Measurements from ENCODE around the gene ZYX. TPM values are rescaled to one million over a fixed set of nuclear protein-coding genes. Genes with fewer than 3 reads are reported as not detected.
A peak's percentile ranks its signal among the peaks of the same experiment; 100 is the strongest.

The ZYX gene
- total and polyA plus RNA-seq, 9 of the 15 experiments (the other 6 are each of a cell fraction or from before 2014, with no cell fraction given), result 1.8 to 130 (median 15.7) TPM

DNA sequence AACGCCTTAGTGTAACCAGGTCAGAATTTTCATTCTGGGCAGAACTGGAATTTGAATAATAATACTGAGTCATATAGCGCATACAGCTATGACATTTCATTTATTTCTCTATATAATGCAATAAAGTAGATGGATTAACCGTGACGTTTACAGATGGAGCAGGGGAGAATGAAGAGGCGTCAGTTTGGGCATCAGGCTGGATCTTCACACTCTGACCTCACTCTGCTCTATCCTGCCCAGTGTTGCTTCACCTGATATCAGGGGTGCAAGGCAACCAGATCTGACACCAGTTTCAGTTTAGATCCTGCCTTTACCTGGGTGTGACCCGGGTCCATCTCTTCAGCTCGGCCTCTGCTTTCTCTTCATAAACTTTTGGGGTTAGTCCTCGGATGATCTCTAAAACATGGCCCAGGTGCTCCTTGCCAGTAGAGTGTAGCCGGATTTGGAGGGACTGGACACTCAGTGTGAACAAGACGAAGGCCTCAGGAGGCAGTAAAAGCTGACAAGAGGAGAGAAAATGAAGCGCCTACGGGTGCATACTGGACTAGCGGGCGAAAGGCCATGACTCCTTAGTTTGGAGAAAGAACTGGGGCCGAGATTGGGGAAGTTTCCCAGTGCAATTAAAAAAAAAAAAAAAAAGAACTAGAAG lies 1.4 kb upstream of the ZYX start (continued):
- no peak for TF ChIP-seq HMBOX1 (IDR thresholded peaks at IDR 0.05)
- TF ChIP-seq HNRNPH1 (optimal IDR thresholded peaks at IDR 0.05; ENCODE audit: low read depth, low read length), result no peak
- TF ChIP-seq PHB (CRISPR knock-in tag; IDR thresholded peaks at IDR 0.05), result no peak
- TF ChIP-seq NCOA6 (IDR thresholded peaks at IDR 0.05), result no peak
- no peak for TF ChIP-seq FOXJ3 (CRISPR knock-in tag; IDR thresholded peaks at IDR 0.05)
- TF ChIP-seq ZFP30 (CRISPR knock-in tag; IDR thresholded peaks at IDR 0.05; ENCODE audit: borderline replicate concordance), result no peak
- TF ChIP-seq E2F6 (IDR thresholded peaks at IDR 0.05; ENCODE audit: borderline replicate concordance in 1 of 2, extremely low read depth in 1 of 2, insufficient read depth in 1 of 2, insufficient read length in 1 of 2, low read depth in 1 of 2, low read length in 1 of 2, poor library complexity in 1 of 2, severe bottlenecking in 1 of 2), result peak; percentile 75 to 88
- TF ChIP-seq HMG20A (CRISPR knock-in tag; conservative IDR thresholded peaks at IDR 0.05), result no peak
- no peak for TF ChIP-seq POLR2G (IDR thresholded peaks at IDR 0.05; ENCODE audit: low read depth, low read length)
- no peak for TF ChIP-seq ZZZ3 (IDR thresholded peaks at IDR 0.05)
- TF ChIP-seq RBM25 (IDR thresholded peaks at IDR 0.05; ENCODE audit: low read depth, low read length, severe bottlenecking), result no peak
- TF ChIP-seq ZNF124 (CRISPR knock-in tag; IDR thresholded peaks at IDR 0.05), result no peak
- no peak for TF ChIP-seq ZNF165 (CRISPR knock-in tag; IDR thresholded peaks at IDR 0.05; ENCODE audit: borderline replicate concordance)
- no peak for TF ChIP-seq PRPF4 (IDR thresholded peaks at IDR 0.05; ENCODE audit: insufficient read depth, low read depth, low read length, poor library complexity, severe bottlenecking)
- no peak for TF ChIP-seq ZNF12 (CRISPR knock-in tag; IDR thresholded peaks at IDR 0.05)
- TF ChIP-seq, protein P1, sequence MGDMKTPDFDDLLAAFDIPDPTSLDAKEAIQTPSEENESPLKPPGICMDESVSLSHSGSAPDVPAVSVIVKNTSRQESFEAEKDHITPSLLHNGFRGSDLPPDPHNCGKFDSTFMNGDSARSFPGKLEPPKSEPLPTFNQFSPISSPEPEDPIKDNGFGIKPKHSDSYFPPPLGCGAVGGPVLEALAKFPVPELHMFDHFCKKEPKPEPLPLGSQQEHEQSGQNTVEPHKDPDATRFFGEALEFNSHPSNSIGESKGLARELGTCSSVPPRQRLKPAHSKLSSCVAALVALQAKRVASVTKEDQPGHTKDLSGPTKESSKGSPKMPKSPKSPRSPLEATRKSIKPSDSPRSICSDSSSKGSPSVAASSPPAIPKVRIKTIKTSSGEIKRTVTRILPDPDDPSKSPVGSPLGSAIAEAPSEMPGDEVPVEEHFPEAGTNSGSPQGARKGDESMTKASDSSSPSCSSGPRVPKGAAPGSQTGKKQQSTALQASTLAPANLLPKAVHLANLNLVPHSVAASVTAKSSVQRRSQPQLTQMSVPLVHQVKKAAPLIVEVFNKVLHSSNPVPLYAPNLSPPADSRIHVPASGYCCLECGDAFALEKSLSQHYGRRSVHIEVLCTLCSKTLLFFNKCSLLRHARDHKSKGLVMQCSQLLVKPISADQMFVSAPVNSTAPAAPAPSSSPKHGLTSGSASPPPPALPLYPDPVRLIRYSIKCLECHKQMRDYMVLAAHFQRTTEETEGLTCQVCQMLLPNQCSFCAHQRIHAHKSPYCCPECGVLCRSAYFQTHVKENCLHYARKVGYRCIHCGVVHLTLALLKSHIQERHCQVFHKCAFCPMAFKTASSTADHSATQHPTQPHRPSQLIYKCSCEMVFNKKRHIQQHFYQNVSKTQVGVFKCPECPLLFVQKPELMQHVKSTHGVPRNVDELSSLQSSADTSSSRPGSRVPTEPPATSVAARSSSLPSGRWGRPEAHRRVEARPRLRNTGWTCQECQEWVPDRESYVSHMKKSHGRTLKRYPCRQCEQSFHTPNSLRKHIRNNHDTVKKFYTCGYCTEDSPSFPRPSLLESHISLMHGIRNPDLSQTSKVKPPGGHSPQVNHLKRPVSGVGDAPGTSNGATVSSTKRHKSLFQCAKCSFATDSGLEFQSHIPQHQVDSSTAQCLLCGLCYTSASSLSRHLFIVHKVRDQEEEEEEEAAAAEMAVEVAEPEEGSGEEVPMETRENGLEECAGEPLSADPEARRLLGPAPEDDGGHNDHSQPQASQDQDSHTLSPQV (IDR thresholded peaks at IDR 0.05), result no peak

All from K562 (cell line).